ENCODE measurements around the gene PLPPR2.

GRCh38 chr19:11349171-11349570 lies 6.1 kb upstream of the PLPPR2 start:
- TF ChIP-seq, protein P1, sequence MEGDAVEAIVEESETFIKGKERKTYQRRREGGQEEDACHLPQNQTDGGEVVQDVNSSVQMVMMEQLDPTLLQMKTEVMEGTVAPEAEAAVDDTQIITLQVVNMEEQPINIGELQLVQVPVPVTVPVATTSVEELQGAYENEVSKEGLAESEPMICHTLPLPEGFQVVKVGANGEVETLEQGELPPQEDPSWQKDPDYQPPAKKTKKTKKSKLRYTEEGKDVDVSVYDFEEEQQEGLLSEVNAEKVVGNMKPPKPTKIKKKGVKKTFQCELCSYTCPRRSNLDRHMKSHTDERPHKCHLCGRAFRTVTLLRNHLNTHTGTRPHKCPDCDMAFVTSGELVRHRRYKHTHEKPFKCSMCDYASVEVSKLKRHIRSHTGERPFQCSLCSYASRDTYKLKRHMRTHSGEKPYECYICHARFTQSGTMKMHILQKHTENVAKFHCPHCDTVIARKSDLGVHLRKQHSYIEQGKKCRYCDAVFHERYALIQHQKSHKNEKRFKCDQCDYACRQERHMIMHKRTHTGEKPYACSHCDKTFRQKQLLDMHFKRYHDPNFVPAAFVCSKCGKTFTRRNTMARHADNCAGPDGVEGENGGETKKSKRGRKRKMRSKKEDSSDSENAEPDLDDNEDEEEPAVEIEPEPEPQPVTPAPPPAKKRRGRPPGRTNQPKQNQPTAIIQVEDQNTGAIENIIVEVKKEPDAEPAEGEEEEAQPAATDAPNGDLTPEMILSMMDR (IDR thresholded peaks at IDR 0.05; ENCODE audit: low read depth, low read length, poor library complexity, severe bottlenecking), result no peak
- no peak for TF ChIP-seq EZH2phosphoT487 (IDR thresholded peaks at IDR 0.05; ENCODE audit: borderline replicate concordance, low read length)

Data from DOHH2 (cell line).